GM12878 (cell line): ENCODE results near the gene SLC26A8. TPM values are rescaled to one million over a fixed set of nuclear protein-coding genes. Genes with fewer than 3 reads are reported as not detected.
A peak's percentile ranks its signal among the peaks of the same experiment; 100 is the strongest.

Source experiments
- ATAC-seq: fragments of 200-7000 bp; cut with Tn5 transposase; 3 replicates; pipeline ENCODE4 v1.9.1; 2020; ENCODE audit warnings: mild to moderate bottlenecking, moderate library complexity
- BruUV-seq: library from RNA; stranded (reverse); fragments of 400-500 nt; replicated peaks from 2 replicates; lab custom pipeline; 2021; lab: Mats Ljungman, UMichigan
- CTCF ChIA-PET: fragments of 300-600 bp; sonication (Branson Sonifier 250); formaldehyde crosslinking; extraction: SDS; loops from one replicate; lab custom pipeline; 2021; ENCODE audit warnings: inconsistent platforms; lab: Yijun Ruan, JAX
- POLR2A ChIA-PET: fragments of 350-600 bp; formaldehyde crosslinking; extraction: SDS; loops from one replicate; lab custom pipeline; 2021; ENCODE audit warnings: inconsistent platforms; lab: Charles Lee
- RAD21 ChIA-PET: fragments of 300-600 bp; sonication (Branson Sonifier 250); formaldehyde crosslinking; loops from one replicate; lab custom pipeline; 2023; ENCODE audit warnings: antibody characterized with exemption; ENCODE audit not compliant: unreplicated experiment; lab: Charles Lee
- SMC1A ChIA-PET: fragments of 300-600 bp; sonication (Branson Sonifier 250); formaldehyde crosslinking; loops from one replicate; lab custom pipeline; 2023; ENCODE audit not compliant: unreplicated experiment, uncharacterized antibody; lab: Charles Lee
- DNase-seq: peaks from one replicate; pipeline ENCODE4 v3.0.0-alpha.2; 2011; ENCODE audit warnings: low read depth, low spot score
- FAIRE-seq: peaks from 3 replicates; lab custom pipeline; 2011; peaks lifted over from hg19 to GRCh38; lab: Jason Lieb, UNC
- H2AFZ ChIP-seq: 2 replicates; pipeline ENCODE4 v1.6.0; 2011; ENCODE audit warnings: low read depth, low read length, control low read depth; ENCODE audit not compliant: control insufficient read depth
- H3K27ac ChIP-seq: 2 replicates; pipeline ENCODE4 v1.5.1; 2011; ENCODE audit warnings: control low read depth; ENCODE audit not compliant: control insufficient read depth, insufficient read depth
- H3K27me3 ChIP-seq, 2 experiments: replicated peaks in 1 of 2; 2 replicates each; pipeline versions ENCODE4 v1.6.0 to v1.6.1; 2011; ENCODE audit warnings: low read length in 1 of 2; ENCODE audit not compliant: control insufficient read depth in 2 of 2, insufficient read depth in 2 of 2
- H3K36me3 ChIP-seq, 2 experiments: 2 replicates each; pipeline ENCODE4 v1.5.1; 2011; ENCODE audit warnings: low read length in 1 of 2; ENCODE audit not compliant: control insufficient read depth in 2 of 2, insufficient read depth in 2 of 2
- H3K4me1 ChIP-seq: 2 replicates; pipeline ENCODE4 v1.6.1; 2011; ENCODE audit warnings: mild to moderate bottlenecking, low read length, moderate library complexity, mixed read lengths; ENCODE audit not compliant: control insufficient read depth, insufficient read depth
- H3K4me2 ChIP-seq: 2 replicates; pipeline ENCODE4 v1.6.0; 2011; ENCODE audit warnings: control low read depth; ENCODE audit not compliant: control insufficient read depth, insufficient read depth
- H3K4me3 ChIP-seq: fragments of 200-600 bp; sonication (generic); 2 replicates; pipeline ENCODE4 v1.5.1; 2016
- H3K79me2 ChIP-seq: 2 replicates; pipeline ENCODE4 v1.6.0; 2011; ENCODE audit warnings: low read length; ENCODE audit not compliant: control insufficient read depth, insufficient read depth
- H3K9ac ChIP-seq: 2 replicates; pipeline ENCODE4 v1.8.0; 2011; ENCODE audit warnings: low read length, control low read depth, mixed read lengths; ENCODE audit not compliant: control insufficient read depth, insufficient read depth
- H3K9me3 ChIP-seq: replicated peaks from 3 replicates; pipeline ENCODE4 v1.5.1; 2011; ENCODE audit warnings: mild to moderate bottlenecking, low read length; ENCODE audit not compliant: control insufficient read depth, insufficient read depth
- H4K20me1 ChIP-seq: 2 replicates; pipeline ENCODE4 v1.6.0; 2011; ENCODE audit not compliant: control insufficient read depth, insufficient read depth
- E2F8 ChIP-seq: fragments of 450-650 bp; IDR thresholded peaks from 2 replicates; pipeline ENCODE4 v1.6.1; 2018; ENCODE audit warnings: mild to moderate bottlenecking, low read depth, moderate library complexity; ENCODE audit not compliant: partially characterized antibody
- E4F1 ChIP-seq: fragments of 450-650 bp; IDR thresholded peaks from 2 replicates; pipeline ENCODE4 v1.6.1; 2018; ENCODE audit warnings: borderline replicate concordance, mild to moderate bottlenecking; ENCODE audit not compliant: partially characterized antibody
- JUNB ChIP-seq: IDR thresholded peaks from 2 replicates; pipeline ENCODE4 v1.6.1; 2016; ENCODE audit warnings: antibody characterized with exemption, mild to moderate bottlenecking
- NFYB ChIP-seq: IDR thresholded peaks from 2 replicates; pipeline ENCODE4 v1.6.1; 2011; ENCODE audit warnings: low read depth, mild to moderate bottlenecking, low read length, improper control_type of control experiment, moderate library complexity; ENCODE audit not compliant: insufficient read depth
- NR2C1 ChIP-seq: fragments of 450-650 bp; IDR thresholded peaks from 2 replicates; pipeline ENCODE4 v1.6.1; 2017; ENCODE audit warnings: antibody characterized with exemption, mild to moderate bottlenecking, moderate library complexity
- NR2C2 ChIP-seq: IDR thresholded peaks from 2 replicates; pipeline ENCODE4 v1.6.1; 2011; ENCODE audit warnings: borderline replicate concordance, low read depth; ENCODE audit not compliant: control insufficient read depth, insufficient read length
- NRF1 ChIP-seq: conservative IDR thresholded peaks from 2 replicates; pipeline ENCODE4 v1.6.1; 2011; ENCODE audit warnings: mild to moderate bottlenecking, low read depth, low read length, improper control_type of control experiment
- POLR2AphosphoS2 ChIP-seq: IDR thresholded peaks from 2 replicates; pipeline ENCODE4 v1.6.1; 2011; ENCODE audit warnings: low read depth, mild to moderate bottlenecking, low read length, improper control_type of control experiment, moderate library complexity
- RAD21 ChIP-seq: IDR thresholded peaks from 2 replicates; pipeline ENCODE4 v1.6.1; 2011; ENCODE audit warnings: mild to moderate bottlenecking, low read depth, low read length, moderate library complexity; ENCODE audit not compliant: insufficient read depth
- SMAD1 ChIP-seq: fragments of 450-650 bp; IDR thresholded peaks from 2 replicates; pipeline ENCODE4 v1.6.1; 2018; ENCODE audit warnings: mild to moderate bottlenecking, low read depth; ENCODE audit not compliant: partially characterized antibody
- SMARCA5 ChIP-seq: fragments of 450-650 bp; IDR thresholded peaks from 2 replicates; pipeline ENCODE4 v1.6.1; 2017; ENCODE audit warnings: mild to moderate bottlenecking
- SPI1 ChIP-seq: IDR thresholded peaks from 2 replicates; pipeline ENCODE4 v1.6.1; 2011; ENCODE audit warnings: low read depth, mild to moderate bottlenecking, low read length, moderate library complexity, borderline replicate concordance; ENCODE audit not compliant: insufficient read depth
- STAT1 ChIP-seq: fragments of 450-650 bp; conservative IDR thresholded peaks from 2 replicates; pipeline ENCODE4 v1.6.1; 2014; ENCODE audit warnings: antibody characterized with exemption, mild to moderate bottlenecking
- TCF7 ChIP-seq: IDR thresholded peaks from 2 replicates; pipeline ENCODE4 v1.6.1; 2014; ENCODE audit warnings: antibody characterized with exemption, borderline replicate concordance
- in situ Hi-C: fragments of 300-500 bp; cut with MboI; formaldehyde crosslinking; loops from 9 replicates; pipeline ENCODE4 v1.14.3; 2018; ENCODE audit warnings: mixed read lengths
- intact Hi-C: fragments of 100-400 bp; cut with micrococcal nuclease; formaldehyde crosslinking; loops from one replicate; pipeline ENCODE4 v1.14.2; 2022; ENCODE audit not compliant: unreplicated experiment
- polyA plus RNA-seq, 11 experiments: library from polyadenylated mRNA; depleted of rRNA in 4 of 11; unstranded in 6 of 11; stranded (reverse) in 5 of 11; fragments of >200 nt; fragmentation: Nextera tagmentation in 4 of 11; fragmentation: Illumina TruSeq in 1 of 11; extraction: Ambion mirVana in 4 of 11; extraction: Trizol in 1 of 11; gene quantifications; 1 replicate in 1 of 11; 2 replicates in 10 of 11; pipeline versions ENCODE4 v1.2.1 to v1.2.3, GENCODE V29; 2011 to 2016; ENCODE audit warnings: inconsistent platforms in 2 of 11, missing spikeins in 2 of 11, low read depth in 1 of 11
- total RNA-seq, 4 experiments: library from RNA; depleted of rRNA in 3 of 4; stranded (reverse); fragments of >200 nt in 3 of 4; fragmentation: Illumina TruSeq in 1 of 4; extraction: Trizol in 1 of 4; gene quantifications; 2 replicates each; pipeline versions ENCODE4 v1.2.1 to v1.2.3, GENCODE V29; 2013 to 2021
- TF ChIP-seq, protein P1 (sequence below): fragments of 450-650 bp; conservative IDR thresholded peaks from 2 replicates; pipeline ENCODE4 v1.6.1; 2017; ENCODE audit warnings: mild to moderate bottlenecking, moderate library complexity
- TF ChIP-seq, protein P2 (sequence below): IDR thresholded peaks from 2 replicates; pipeline ENCODE4 v1.6.1; 2012; ENCODE audit warnings: low read depth, low read length, improper control_type of control experiment

The SLC26A8 gene
- total and polyA plus RNA-seq, 10 of the 15 experiments (the other 5 are each of a cell fraction or from before 2014, with no cell fraction given): 0.09 to 0.95 (median 0.27) TPM; not detected in 2

DNA sequence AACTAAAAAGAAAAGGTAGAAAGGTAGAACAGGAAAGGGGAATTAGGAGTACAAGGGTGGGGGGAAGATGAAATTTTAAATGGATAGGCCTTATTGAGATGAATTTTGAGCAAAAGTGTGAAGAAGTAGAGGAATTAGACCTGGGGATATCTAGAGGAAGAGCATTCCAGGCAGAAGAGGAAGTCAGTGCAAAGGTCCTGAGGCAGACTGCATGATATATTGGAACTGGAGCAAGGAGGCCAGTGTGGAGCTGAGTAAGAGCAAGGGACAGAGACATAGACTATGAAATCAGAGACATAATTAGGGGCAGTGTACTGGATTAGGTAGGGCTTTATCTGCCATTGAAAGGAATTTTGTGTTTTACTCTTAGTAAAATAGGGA is 43.6 kb upstream of the SLC26A8 start:
- ChIA-PET RAD21 (interaction anchor here (1.9 kb wide), 1 partner anchor 39 kb away, joined by 13 read pairs; the partner anchor contains the start of gene MAPK14), SMC1A (interaction anchor here (1.4 kb wide), 1 partner anchor 39 kb away, joined by 3 read pairs; no protein-coding TSS in a partner anchor), POLR2A (interaction anchor here (1.3 kb wide), 1 partner anchor 30 kb away, joined by 3 read pairs; no protein-coding TSS in a partner anchor), CTCF (interaction anchor here (2.7 kb wide), 1 partner anchor 27 kb away, joined by 15 read pairs; no protein-coding TSS in a partner anchor)
- H4K20me1 ChIP-seq: no peaks in the 10 kb centered on the region
- in situ Hi-C loops (no loop called here), intact Hi-C loops (no loop called here)
- H2AFZ ChIP-seq: no peak overlapping the region
- no peak overlapping the region for H3K9ac ChIP-seq
- peaks cover 3% of the 10 kb centered on the region; the same call in 1 of the 2 replicates for H3K4me1 ChIP-seq
- BruUV-seq: TSS peak; percentile 41
- no peaks in the 10 kb centered on the region for H3K9me3 ChIP-seq
- H3K27me3 ChIP-seq: no peaks in the 10 kb centered on the region
- peaks cover 16% of the 10 kb centered on the region for H3K79me2 ChIP-seq
- DNase-seq (no peak), FAIRE-seq (no peak), ATAC-seq (no peak)
- no peak overlapping the region for H3K4me3 ChIP-seq
- no peak overlapping the region for H3K4me2 ChIP-seq
- H3K36me3 ChIP-seq: no peaks in the 10 kb centered on the region; a peak in 1 of 4 replicates
- no peak overlapping the region for H3K27ac ChIP-seq
- TF ChIP-seq, protein P1, sequence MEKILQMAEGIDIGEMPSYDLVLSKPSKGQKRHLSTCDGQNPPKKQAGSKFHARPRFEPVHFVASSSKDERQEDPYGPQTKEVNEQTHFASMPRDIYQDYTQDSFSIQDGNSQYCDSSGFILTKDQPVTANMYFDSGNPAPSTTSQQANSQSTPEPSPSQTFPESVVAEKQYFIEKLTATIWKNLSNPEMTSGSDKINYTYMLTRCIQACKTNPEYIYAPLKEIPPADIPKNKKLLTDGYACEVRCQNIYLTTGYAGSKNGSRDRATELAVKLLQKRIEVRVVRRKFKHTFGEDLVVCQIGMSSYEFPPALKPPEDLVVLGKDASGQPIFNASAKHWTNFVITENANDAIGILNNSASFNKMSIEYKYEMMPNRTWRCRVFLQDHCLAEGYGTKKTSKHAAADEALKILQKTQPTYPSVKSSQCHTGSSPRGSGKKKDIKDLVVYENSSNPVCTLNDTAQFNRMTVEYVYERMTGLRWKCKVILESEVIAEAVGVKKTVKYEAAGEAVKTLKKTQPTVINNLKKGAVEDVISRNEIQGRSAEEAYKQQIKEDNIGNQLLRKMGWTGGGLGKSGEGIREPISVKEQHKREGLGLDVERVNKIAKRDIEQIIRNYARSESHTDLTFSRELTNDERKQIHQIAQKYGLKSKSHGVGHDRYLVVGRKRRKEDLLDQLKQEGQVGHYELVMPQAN: no peak
- no peak for TF ChIP-seq TCF7
- TF ChIP-seq NR2C2: no peak
- no peak for TF ChIP-seq POLR2AphosphoS2
- TF ChIP-seq E2F8: no peak
- no peak for TF ChIP-seq E4F1
- TF ChIP-seq SPI1: no peak
- no peak for TF ChIP-seq NR2C1
- no peak for TF ChIP-seq NRF1
- TF ChIP-seq RAD21: no peak
- TF ChIP-seq, protein P2, sequence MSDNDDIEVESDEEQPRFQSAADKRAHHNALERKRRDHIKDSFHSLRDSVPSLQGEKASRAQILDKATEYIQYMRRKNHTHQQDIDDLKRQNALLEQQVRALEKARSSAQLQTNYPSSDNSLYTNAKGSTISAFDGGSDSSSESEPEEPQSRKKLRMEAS: no peak
- no peak for TF ChIP-seq NFYB
- TF ChIP-seq STAT1: no peak
- no peak for TF ChIP-seq SMAD1
- no peak for TF ChIP-seq JUNB
- no peak for TF ChIP-seq SMARCA5
